ENCODE data around the gene AGTR1.
"Not testable (repeated sequence)": the region's sequence is repeated elsewhere in the genome, so short reads cannot be mapped to it uniquely, and the experiment has no call there.

AGTR1 gene

GRCh38 chr3:148718982-148719862 is 21.5 kb downstream of the AGTR1 start:
- DNase-seq, result no peak

- no peak for DNase-seq
These were observed 23.2 kb downstream of the AGTR1 start for GRCh38 chr3:148720873-148721272.

- no peak for DNase-seq
These were observed 25.9 kb downstream of the AGTR1 start for GRCh38 chr3:148723631-148724030.

GRCh38 chr3:148727231-148727630 is 29.5 kb downstream of the AGTR1 start:
- DNase-seq, result peak in 1 of 2 donors; percentile 12

- DNase-seq, result no peak
These were observed 31.1 kb downstream of the AGTR1 start for GRCh38 chr3:148728753-148729152.

GRCh38 chr3:148729476-148730055 is 31.9 kb downstream of the AGTR1 start:
- no peak for DNase-seq

- DNase-seq, result no peak
These were observed 33.0 kb downstream of the AGTR1 start for GRCh38 chr3:148730676-148731075.

- no peak for DNase-seq
These were observed 37.9 kb downstream of the AGTR1 start for GRCh38 chr3:148735597-148735996.

GRCh38 chr3:148736086-148736485 is 38.4 kb downstream of the AGTR1 start:
- no peak for DNase-seq

- DNase-seq, result no peak
These were observed 39.4 kb downstream of the AGTR1 start for GRCh38 chr3:148737104-148737530.

GRCh38 chr3:148739720-148740119 is 42.0 kb downstream of the AGTR1 start:
- no peak for DNase-seq

- no peak for DNase-seq
These were observed 42.6 kb downstream of the AGTR1 start for GRCh38 chr3:148740291-148740690.

GRCh38 chr3:148741219-148741618 is 43.5 kb downstream of the AGTR1 start:
- no peak for DNase-seq

GRCh38 chr3:148742118-148742517 is 44.4 kb downstream of the AGTR1 start:
- DNase-seq, result no peak

- no peak for DNase-seq
These were observed 48.4 kb downstream of the AGTR1 start for GRCh38 chr3:148746053-148746452.

GRCh38 chr3:148748283-148748682 is 50.6 kb downstream of the AGTR1 start:
- DNase-seq, result no peak

- DNase-seq, result no peak
These were observed 52.6 kb downstream of the AGTR1 start for GRCh38 chr3:148750296-148750695.

- DNase-seq, result no peak
These were observed 53.8 kb downstream of the AGTR1 start for GRCh38 chr3:148751461-148751860.

- DNase-seq, result not testable (repeated sequence)
These were observed 55.7 kb downstream of the AGTR1 start for GRCh38 chr3:148753385-148753784.

- DNase-seq, result no peak
These were observed 57.9 kb downstream of the AGTR1 start for GRCh38 chr3:148755570-148755969.

- no peak for DNase-seq
These were observed 58.6 kb downstream of the AGTR1 start for GRCh38 chr3:148756311-148756710.

GRCh38 chr3:148757238-148758215 is 59.8 kb downstream of the AGTR1 start:
- DNase-seq, result no peak

GRCh38 chr3:148758303-148758884 is 60.7 kb downstream of the AGTR1 start:
- no peak for DNase-seq
